GM10248 (cell line): ENCODE measurements around the gene METTL3.

ENCODE experiments used
- CTCF ChIA-PET: fragments of 300-600 bp; sonication (Branson Sonifier 250); formaldehyde crosslinking; extraction: SDS; loops from one replicate; lab custom pipeline; 2021; ENCODE audit warnings: antibody characterized with exemption; lab: Yijun Ruan, JAX
- POLR2A ChIA-PET: fragments of 350-650 bp; sonication (Branson Sonifier 250); formaldehyde crosslinking; extraction: SDS; loops from one replicate; lab custom pipeline; 2020; ENCODE audit warnings: antibody characterized with exemption; lab: Yijun Ruan, JAX
- DNase-seq: peaks from one replicate; pipeline ENCODE4 v3.0.0; 2012; ENCODE audit errors: extremely low spot score
- TF ChIP-seq, protein P1 (sequence below): IDR thresholded peaks from 2 replicates; pipeline ENCODE4 v1.5.1; 2012; ENCODE audit warnings: mild to moderate bottlenecking, low read depth; ENCODE audit errors: extremely low read depth, missing control alignments, control extremely low read depth

Gene METTL3

GRCh38 chr14:21524575-21525490 is 13.7 kb upstream of the METTL3 start:
- DNase-seq = no peak
- TF ChIP-seq, protein P1, sequence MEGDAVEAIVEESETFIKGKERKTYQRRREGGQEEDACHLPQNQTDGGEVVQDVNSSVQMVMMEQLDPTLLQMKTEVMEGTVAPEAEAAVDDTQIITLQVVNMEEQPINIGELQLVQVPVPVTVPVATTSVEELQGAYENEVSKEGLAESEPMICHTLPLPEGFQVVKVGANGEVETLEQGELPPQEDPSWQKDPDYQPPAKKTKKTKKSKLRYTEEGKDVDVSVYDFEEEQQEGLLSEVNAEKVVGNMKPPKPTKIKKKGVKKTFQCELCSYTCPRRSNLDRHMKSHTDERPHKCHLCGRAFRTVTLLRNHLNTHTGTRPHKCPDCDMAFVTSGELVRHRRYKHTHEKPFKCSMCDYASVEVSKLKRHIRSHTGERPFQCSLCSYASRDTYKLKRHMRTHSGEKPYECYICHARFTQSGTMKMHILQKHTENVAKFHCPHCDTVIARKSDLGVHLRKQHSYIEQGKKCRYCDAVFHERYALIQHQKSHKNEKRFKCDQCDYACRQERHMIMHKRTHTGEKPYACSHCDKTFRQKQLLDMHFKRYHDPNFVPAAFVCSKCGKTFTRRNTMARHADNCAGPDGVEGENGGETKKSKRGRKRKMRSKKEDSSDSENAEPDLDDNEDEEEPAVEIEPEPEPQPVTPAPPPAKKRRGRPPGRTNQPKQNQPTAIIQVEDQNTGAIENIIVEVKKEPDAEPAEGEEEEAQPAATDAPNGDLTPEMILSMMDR = no peak
- POLR2A ChIA-PET = no interaction called here
- CTCF ChIA-PET = interaction anchor here (0.6 to 3.2 kb wide), 8 partner anchors 8 to 48 kb away, joined by 3 to 13 read pairs (median 4); partner anchors contain the start of genes RAB2B and TOX4

DNA sequence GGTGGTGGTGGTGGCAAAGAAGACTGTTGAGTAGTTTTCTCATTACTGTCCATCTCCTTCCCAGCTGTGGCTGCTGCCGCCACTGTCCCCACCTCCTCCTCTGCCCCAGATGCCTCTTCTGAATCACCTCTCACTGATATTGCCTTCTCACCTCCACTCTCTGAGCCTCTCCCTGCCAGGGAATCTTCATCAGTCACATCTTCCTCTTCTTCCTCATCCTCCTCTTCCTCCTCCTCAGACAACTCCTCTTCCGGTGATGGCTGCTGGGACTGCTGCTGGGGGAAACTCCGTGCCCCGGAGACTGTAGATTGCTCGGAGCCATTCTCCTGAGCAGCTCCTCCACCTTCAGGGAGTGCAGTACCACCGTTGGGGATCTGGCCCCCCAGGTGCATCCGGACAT is 12.1 kb upstream of the METTL3 start:
- DNase-seq = no peak
- ChIA-PET CTCF (interaction anchor here (0.8 to 3.3 kb wide), 7 partner anchors 8 to 46 kb away, joined by 3 to 11 read pairs (median 4); partner anchors contain the start of genes RAB2B and TOX4), POLR2A (no interaction called here)
- TF ChIP-seq, protein P1 = no peak

GRCh38 chr14:21521501-21521900 is 10.4 kb upstream of the METTL3 start:
- DNase-seq = no peak
- ChIA-PET CTCF (interaction anchor here (1.4 to 3.3 kb wide), 3 partner anchors 8 to 24 kb away, joined by 3 to 18 read pairs (median 11); no protein-coding TSS in a partner anchor), POLR2A (no interaction called here)
- TF ChIP-seq, protein P1 = no peak

DNA sequence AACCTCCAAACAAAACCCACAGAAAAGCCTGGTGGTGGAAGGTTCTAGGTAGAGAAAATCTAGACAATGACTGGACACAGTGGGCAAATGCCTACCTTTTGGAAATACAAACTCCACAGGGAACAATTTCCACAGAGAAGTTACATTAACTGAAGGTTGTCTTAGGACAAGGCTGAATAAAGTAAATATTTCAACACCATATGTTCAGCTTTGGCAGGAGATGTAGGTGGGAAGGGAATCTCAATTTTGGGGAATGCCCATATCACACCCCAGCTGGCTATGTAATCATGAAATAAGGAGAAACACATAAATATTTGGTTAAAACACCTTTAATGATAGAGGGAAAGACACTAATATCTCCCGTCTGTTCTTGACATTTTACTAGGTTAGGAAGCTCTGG is 9.6 kb upstream of the METTL3 start:
- DNase-seq = no peak
- TF ChIP-seq, protein P1 = no peak
- CTCF ChIA-PET = interaction anchor here (1.4 to 2.6 kb wide), 2 partner anchors 17 to 23 kb away, joined by 3 to 18 read pairs; no protein-coding TSS in a partner anchor
- POLR2A ChIA-PET = no interaction called here

DNA sequence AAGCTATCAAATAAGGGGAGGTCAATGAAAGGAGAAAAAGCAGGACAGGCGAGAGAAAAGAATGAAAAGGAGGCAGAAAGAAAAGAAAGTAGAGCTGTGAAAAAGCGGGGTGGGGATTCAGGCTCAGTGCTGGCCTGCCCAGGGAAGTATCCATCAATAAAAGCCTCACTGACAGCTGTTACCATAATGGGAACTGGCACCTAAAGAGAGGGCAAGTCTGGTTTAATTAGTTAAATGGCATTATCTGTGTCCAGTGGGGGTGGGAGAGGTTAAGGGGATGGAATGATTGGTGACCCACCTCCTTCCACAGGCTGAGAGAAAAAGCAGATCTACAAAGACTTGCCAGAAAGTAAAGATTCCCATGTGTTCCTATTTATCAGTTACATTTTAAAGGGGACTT is 7.6 kb upstream of the METTL3 start:
- DNase-seq = no peak
- ChIA-PET CTCF (interaction anchor here (1.0 to 2.2 kb wide), 2 partner anchors 20 to 28 kb away, joined by 3 to 8 read pairs; no protein-coding TSS in a partner anchor), POLR2A (no interaction called here)
- TF ChIP-seq, protein P1 = no peak

DNA sequence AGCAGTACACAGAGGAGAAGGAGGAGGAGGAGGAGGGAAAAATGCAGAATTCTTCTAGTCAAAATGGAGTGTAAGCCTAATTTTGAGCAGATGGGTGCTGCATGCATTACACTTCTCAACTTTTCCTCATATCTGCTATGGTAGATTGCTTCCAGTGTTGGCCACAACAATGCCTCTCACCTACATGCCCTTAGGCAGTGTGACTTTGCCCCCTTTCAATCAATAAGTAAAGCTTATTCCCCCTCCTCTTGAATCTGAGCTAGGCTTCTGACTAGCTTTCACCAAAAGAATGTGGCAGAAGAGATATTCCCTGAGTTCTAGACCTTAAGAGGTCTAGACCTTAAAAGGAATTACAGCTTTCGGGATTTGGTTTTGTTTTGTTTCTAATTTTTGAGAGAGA is 3.2 kb upstream of the METTL3 start:
- POLR2A ChIA-PET = no interaction called here
- CTCF ChIA-PET = interaction anchor here (1.2 to 2.4 kb wide), 2 partner anchors 10 to 16 kb away, joined by 4 to 14 read pairs; no protein-coding TSS in a partner anchor
- TF ChIP-seq, protein P1 = no peak
- DNase-seq = no peak
